Subcutaneous abdominal adipose tissue (tissue), 5 donors: ENCODE data around the gene KLHDC7A.

ENCODE experiments used
- H3K27ac ChIP-seq: one replicate; pipeline ENCODE4 v1.7.0; 2013; ENCODE audit warnings: low read depth, mild to moderate bottlenecking, inconsistent platforms, low read length, moderate library complexity
- H3K27me3 ChIP-seq, 5 donors: one replicate each; pipeline ENCODE4 v1.7.0; 2013; ENCODE audit warnings: low read length in 5 of 5, inconsistent platforms in 1 of 5; ENCODE audit not compliant: control insufficient read depth in 5 of 5, insufficient read depth in 4 of 5
- H3K36me3 ChIP-seq, 5 donors: one replicate each; pipeline ENCODE4 v1.7.0; 2013; ENCODE audit warnings: low read length in 5 of 5; ENCODE audit not compliant: control insufficient read depth in 5 of 5, insufficient read depth in 5 of 5
- H3K4me1 ChIP-seq, 5 donors: one replicate each; pipeline ENCODE4 v1.7.0; 2013; ENCODE audit warnings: low read length in 5 of 5, mild to moderate bottlenecking in 3 of 5, moderate library complexity in 1 of 5; ENCODE audit not compliant: control insufficient read depth in 5 of 5, insufficient read depth in 5 of 5
- H3K4me3 ChIP-seq, 5 donors: one replicate each; pipeline ENCODE4 v1.7.0; 2013; ENCODE audit warnings: low read length in 5 of 5, low read depth in 1 of 5
- H3K9ac ChIP-seq, 5 donors: one replicate each; pipeline ENCODE4 v1.7.0; 2013; ENCODE audit warnings: low read length in 5 of 5, mild to moderate bottlenecking in 4 of 5, moderate library complexity in 3 of 5
- H3K9me3 ChIP-seq, 5 donors: one replicate each; pipeline ENCODE4 v1.7.0; 2013; ENCODE audit warnings: low read length in 5 of 5; ENCODE audit not compliant: control insufficient read depth in 5 of 5
- donor health status: healthy.
- donor health status: healthy.
- donor health status: healthy.
- donor health status: healthy.
- donor health status: healthy.

The KLHDC7A gene

GRCh38 chr1:18501833-18502232, 21.1 kb downstream of the KLHDC7A start:
- Histone ChIP-seq H3K4me1 (peaks cover 0 to 21% (median 8%) of the 10 kb centered on the region in 5 donors), H3K4me3 (no peak overlapping the region), H3K27ac (no peak overlapping the region), H3K36me3 (no peaks in the 10 kb centered on the region), H3K9me3 (peaks cover 0 to 4% (median 4%) of the 10 kb centered on the region in 5 donors), H3K9ac (no peak overlapping the region), H3K27me3 (no peaks in the 10 kb centered on the region)

- Histone ChIP-seq H3K9me3 (peaks cover 0 to 11% (median 9%) of the 10 kb centered on the region in 5 donors), H3K9ac (no peak overlapping the region), H3K4me3 (no peak overlapping the region), H3K4me1 (peaks cover 0 to 22% (median 10%) of the 10 kb centered on the region in 5 donors), H3K36me3 (no peaks in the 10 kb centered on the region), H3K27me3 (no peaks in the 10 kb centered on the region), H3K27ac (no peak overlapping the region)
These were observed 23.9 kb downstream of the KLHDC7A start for GRCh38 chr1:18504609-18505008.

GRCh38 chr1:18505666-18506065, 24.9 kb downstream of the KLHDC7A start:
- H3K36me3 ChIP-seq: no peaks in the 10 kb centered on the region

GRCh38 chr1:18508084-18508483, 27.4 kb downstream of the KLHDC7A start:
- H3K4me1 ChIP-seq: peaks cover 0 to 10% (median 8%) of the 10 kb centered on the region in 5 donors
- peaks cover 0 to 11% (median 9%) of the 10 kb centered on the region in 5 donors for H3K9me3 ChIP-seq
- no peaks in the 10 kb centered on the region for H3K36me3 ChIP-seq
- H3K27me3 ChIP-seq: no peaks in the 10 kb centered on the region
- no peak overlapping the region for H3K4me3 ChIP-seq
- H3K27ac ChIP-seq: no peak overlapping the region
- H3K9ac ChIP-seq: no peak overlapping the region

More at GRCh38 chr1:18505666-18506065, 24.9 kb downstream of the KLHDC7A start:
- Histone ChIP-seq H3K9ac (no peak overlapping the region), H3K27me3 (no peaks in the 10 kb centered on the region), H3K27ac (no peak overlapping the region), H3K9me3 (peaks cover 0 to 11% (median 9%) of the 10 kb centered on the region in 5 donors), H3K4me3 (no peak overlapping the region), H3K4me1 (peaks cover 0 to 24% (median 12%) of the 10 kb centered on the region in 5 donors)

- Histone ChIP-seq H3K9ac (no peak overlapping the region), H3K27ac (no peak overlapping the region), H3K4me1 (peaks cover 0 to 8% (median 6%) of the 10 kb centered on the region in 5 donors), H3K9me3 (peaks cover 3 to 18% (median 15%) of the 10 kb centered on the region in 5 donors), H3K4me3 (no peak overlapping the region), H3K36me3 (no peaks in the 10 kb centered on the region), H3K27me3 (no peaks in the 10 kb centered on the region)
These were observed 30.6 kb downstream of the KLHDC7A start for GRCh38 chr1:18511149-18511873.

GRCh38 chr1:18511874-18512150, 31.1 kb downstream of the KLHDC7A start:
- Histone ChIP-seq H3K4me1 (peaks cover 0 to 8% (median 6%) of the 10 kb centered on the region in 5 donors), H3K9me3 (peaks cover 3 to 21% (median 15%) of the 10 kb centered on the region in 5 donors), H3K27ac (no peak overlapping the region), H3K9ac (no peak overlapping the region), H3K27me3 (no peaks in the 10 kb centered on the region), H3K36me3 (no peaks in the 10 kb centered on the region), H3K4me3 (no peak overlapping the region)

GRCh38 chr1:18512883-18513282, 32.2 kb downstream of the KLHDC7A start:
- Histone ChIP-seq H3K4me3 (no peak overlapping the region), H3K9ac (no peak overlapping the region), H3K9me3 (peaks cover 3 to 23% (median 15%) of the 10 kb centered on the region in 5 donors), H3K27ac (no peak overlapping the region), H3K27me3 (no peaks in the 10 kb centered on the region), H3K36me3 (no peaks in the 10 kb centered on the region), H3K4me1 (peaks cover 0 to 8% (median 6%) of the 10 kb centered on the region in 5 donors)

- Histone ChIP-seq H3K36me3 (no peaks in the 10 kb centered on the region), H3K9me3 (peaks cover 3 to 22% (median 11%) of the 10 kb centered on the region in 5 donors), H3K27ac (no peak overlapping the region), H3K4me3 (no peak overlapping the region), H3K27me3 (no peaks in the 10 kb centered on the region), H3K4me1 (peaks cover 0 to 8% (median 6%) of the 10 kb centered on the region in 5 donors), H3K9ac (no peak overlapping the region)
These were observed 33.3 kb downstream of the KLHDC7A start for GRCh38 chr1:18513995-18514394.

- Histone ChIP-seq H3K27ac (no peak overlapping the region), H3K27me3 (no peaks in the 10 kb centered on the region), H3K4me1 (peaks cover 0 to under 1% (median under 1%) of the 10 kb centered on the region in 5 donors), H3K9ac (no peak overlapping the region), H3K9me3 (peaks cover 3 to 22% (median 11%) of the 10 kb centered on the region in 5 donors), H3K36me3 (no peaks in the 10 kb centered on the region), H3K4me3 (no peak overlapping the region)
These were observed 34.5 kb downstream of the KLHDC7A start for GRCh38 chr1:18515120-18515667.

- H3K4me3 ChIP-seq: no peak overlapping the region
- H3K27me3 ChIP-seq: no peaks in the 10 kb centered on the region
- H3K4me1 ChIP-seq: no peaks in the 10 kb centered on the region
- H3K36me3 ChIP-seq: no peaks in the 10 kb centered on the region
- H3K27ac ChIP-seq: no peak overlapping the region
- H3K9ac ChIP-seq: no peak overlapping the region
- peaks cover 3 to 22% (median 11%) of the 10 kb centered on the region in 5 donors for H3K9me3 ChIP-seq
These were observed 35.7 kb downstream of the KLHDC7A start for GRCh38 chr1:18516473-18516872.
